Measurements from ENCODE around the gene PARVB.

PARVB gene

DNA sequence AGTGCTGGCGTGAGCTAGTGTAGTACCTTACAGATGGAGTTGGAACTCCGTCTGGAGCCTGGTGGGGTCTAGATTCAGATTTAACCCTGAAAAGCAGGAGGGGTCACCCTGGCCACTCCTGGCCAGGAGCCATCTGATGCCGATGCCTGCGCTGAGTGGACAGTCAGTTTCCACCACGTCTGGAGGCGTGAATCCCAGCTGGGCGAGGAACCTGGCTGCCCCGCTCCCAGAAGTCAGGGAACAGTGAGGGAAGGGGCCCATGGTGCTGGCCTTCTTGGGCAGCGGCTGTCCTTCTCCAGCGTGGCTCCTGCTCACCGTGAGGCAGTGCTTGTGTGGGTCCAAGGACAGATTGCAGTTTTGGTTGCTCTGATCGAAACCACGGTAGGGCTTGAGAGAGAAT is 76.3 kb downstream of the PARVB start:
- peaks cover 2% of the 10 kb centered on the region for H3K79me1 ChIP-seq (ENCODE audit: low read depth, low read length)
- H2BK120ac ChIP-seq (ENCODE audit: low read depth, low read length) = no peak overlapping the region
- no CpG with 5 or more reads among the region's 13 CpGs for WGBS, 2 donors (ENCODE audit: extremely low coverage in 2 of 2, insufficient read length in 2 of 2, insufficient replicate concordance in 1 of 2)

DNA sequence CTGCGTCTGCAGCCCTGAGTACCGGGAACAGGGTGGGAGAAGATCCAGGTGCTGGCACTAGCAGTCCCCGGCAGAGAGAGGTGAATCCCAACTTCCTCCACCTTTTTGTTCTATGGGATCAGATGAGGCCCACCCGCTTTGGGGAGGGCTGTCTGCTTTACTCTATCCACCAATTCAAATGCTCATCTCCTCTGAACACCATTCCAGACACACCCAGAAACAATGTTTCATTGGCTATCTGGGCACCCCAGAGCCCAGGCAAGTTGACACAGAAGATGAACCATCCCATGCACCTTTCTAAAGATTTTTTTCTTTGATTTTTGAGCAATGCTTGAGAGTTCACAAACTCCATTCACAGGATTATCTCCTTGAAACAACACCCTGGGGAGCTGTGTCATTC is 78.0 kb downstream of the PARVB start:
- no peak overlapping the region for H3K4me2 ChIP-seq (ENCODE audit: insufficient read depth, low read length, poor library complexity, severe bottlenecking)
- H3K9me3 ChIP-seq (replicated peaks in 1 of 2; ENCODE audit: control insufficient read depth in 2 of 2, insufficient read depth in 1 of 2, low read depth in 1 of 2, low read length in 2 of 2) = peaks cover 0 to 2% of the 10 kb centered on the region in 2 donors
- H3K36me3 ChIP-seq (replicated peaks in 1 of 2; ENCODE audit: control insufficient read depth in 2 of 2, insufficient read depth in 2 of 2, low read length in 2 of 2) = no peaks in the 10 kb centered on the region
- H3K4ac ChIP-seq (ENCODE audit: low read length) = no peak overlapping the region
- no peak overlapping the region for H2AK5ac ChIP-seq (ENCODE audit: low read depth, low read length)
- DNase-seq (ENCODE audit: low spot score) = no peak
- H3K27me3 ChIP-seq (ENCODE audit: control insufficient read depth in 3 of 3, insufficient read depth in 3 of 3, low read depth in 1 of 3, low read length in 3 of 3) = peaks cover 0 to 4% (median 0%) of the 10 kb centered on the region in 3 experiments
- no peak overlapping the region for H3K18ac ChIP-seq (ENCODE audit: low read length)
- no peak overlapping the region for H3K9ac ChIP-seq (ENCODE audit: low read depth, low read length, poor library complexity)
- H3K4me3 ChIP-seq (ENCODE audit: low read length in 2 of 2) = no peak overlapping the region
- no peak overlapping the region for H2BK12ac ChIP-seq (ENCODE audit: low read length)
- H3K27ac ChIP-seq (replicated peaks; ENCODE audit: low read length) = no peak overlapping the region
- WGBS, 2 donors (ENCODE audit: extremely low coverage in 2 of 2, insufficient read length in 2 of 2, insufficient replicate concordance in 1 of 2) = no CpG with 5 or more reads among the region's 4 CpGs
- no peak overlapping the region for H2BK120ac ChIP-seq (ENCODE audit: low read depth, low read length)
- no peak overlapping the region for H4K8ac ChIP-seq (ENCODE audit: low read depth, low read length)
- no peak overlapping the region for H4K91ac ChIP-seq (ENCODE audit: low read depth, low read length, poor library complexity)
- H3K23ac ChIP-seq (ENCODE audit: low read depth, low read length, poor library complexity) = no peak overlapping the region
- peaks cover 0 to 2% of the 10 kb centered on the region in 2 donors for H3K4me1 ChIP-seq (ENCODE audit: control insufficient read depth in 2 of 2, insufficient read depth in 1 of 2, low read depth in 1 of 2, low read length in 2 of 2)
- no peak overlapping the region for H2BK5ac ChIP-seq (ENCODE audit: low read length)
- H3K14ac ChIP-seq (ENCODE audit: low read length) = no peak overlapping the region
- no peak overlapping the region for H2AFZ ChIP-seq (ENCODE audit: low read length)
- H2BK15ac ChIP-seq (ENCODE audit: low read length) = no peak overlapping the region
- H3K79me1 ChIP-seq (ENCODE audit: low read depth, low read length) = peaks cover 2% of the 10 kb centered on the region

More for the DNA sequence above, 76.3 kb downstream of the PARVB start:
- H2AFZ ChIP-seq (ENCODE audit: low read length) = no peak overlapping the region
- peaks cover 0 to 2% of the 10 kb centered on the region in 2 donors for H3K9me3 ChIP-seq (replicated peaks in 1 of 2; ENCODE audit: control insufficient read depth in 2 of 2, insufficient read depth in 1 of 2, low read depth in 1 of 2, low read length in 2 of 2)
- H3K36me3 ChIP-seq (replicated peaks in 1 of 2; ENCODE audit: control insufficient read depth in 2 of 2, insufficient read depth in 2 of 2, low read length in 2 of 2) = no peaks in the 10 kb centered on the region
- no peak overlapping the region for H2AK5ac ChIP-seq (ENCODE audit: low read depth, low read length)
- H4K8ac ChIP-seq (ENCODE audit: low read depth, low read length) = no peak overlapping the region
- no peak overlapping the region for H3K9ac ChIP-seq (ENCODE audit: low read depth, low read length, poor library complexity)
- DNase-seq (ENCODE audit: low spot score) = no peak
- no peak overlapping the region for H2BK15ac ChIP-seq (ENCODE audit: low read length)
- H3K14ac ChIP-seq (ENCODE audit: low read length) = no peak overlapping the region
- H3K4me1 ChIP-seq (ENCODE audit: control insufficient read depth in 2 of 2, insufficient read depth in 1 of 2, low read depth in 1 of 2, low read length in 2 of 2) = no peaks in the 10 kb centered on the region
- H3K4ac ChIP-seq (ENCODE audit: low read length) = no peak overlapping the region
- H2BK5ac ChIP-seq (ENCODE audit: low read length) = no peak overlapping the region
- H3K27me3 ChIP-seq (ENCODE audit: control insufficient read depth in 3 of 3, insufficient read depth in 3 of 3, low read depth in 1 of 3, low read length in 3 of 3) = peaks cover 0 to 4% (median 0%) of the 10 kb centered on the region in 3 experiments
- H3K4me3 ChIP-seq (ENCODE audit: low read length in 2 of 2) = no peak overlapping the region
- no peak overlapping the region for H3K18ac ChIP-seq (ENCODE audit: low read length)
- no peak overlapping the region for H3K27ac ChIP-seq (replicated peaks; ENCODE audit: low read length)
- H3K4me2 ChIP-seq (ENCODE audit: insufficient read depth, low read length, poor library complexity, severe bottlenecking) = no peak overlapping the region
- H4K91ac ChIP-seq (ENCODE audit: low read depth, low read length, poor library complexity) = no peak overlapping the region
- no peak overlapping the region for H2BK12ac ChIP-seq (ENCODE audit: low read length)
- no peak overlapping the region for H3K23ac ChIP-seq (ENCODE audit: low read depth, low read length, poor library complexity)

DNA sequence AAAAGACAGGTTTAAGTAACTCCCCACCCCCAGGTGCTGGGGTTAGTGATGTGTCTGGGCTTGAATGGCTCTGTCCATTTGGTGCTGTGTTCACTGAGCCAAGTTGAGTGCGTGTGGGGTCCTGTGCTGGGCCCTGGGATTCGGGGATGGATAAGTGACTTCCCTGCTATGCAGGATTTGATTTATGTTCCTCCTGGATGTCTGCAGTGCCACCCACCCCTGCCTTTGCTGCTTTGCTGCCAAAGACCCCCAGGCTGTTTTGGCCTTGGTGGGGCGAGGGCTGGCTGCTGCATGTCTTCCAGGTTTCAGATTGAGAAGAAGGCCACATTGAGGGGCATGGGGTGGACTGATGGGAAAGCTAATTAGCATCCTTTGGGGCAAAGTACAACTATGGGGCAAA is 78.8 kb downstream of the PARVB start:
- no peak overlapping the region for H3K14ac ChIP-seq (ENCODE audit: low read length)
- H3K36me3 ChIP-seq (replicated peaks in 1 of 2; ENCODE audit: control insufficient read depth in 2 of 2, insufficient read depth in 2 of 2, low read length in 2 of 2) = no peaks in the 10 kb centered on the region
- no peak overlapping the region for H2BK15ac ChIP-seq (ENCODE audit: low read length)
- WGBS, 2 donors (ENCODE audit: extremely low coverage in 2 of 2, insufficient read length in 2 of 2, insufficient replicate concordance in 1 of 2) = no CpG with 5 or more reads among the region's 3 CpGs
- H2BK12ac ChIP-seq (ENCODE audit: low read length) = no peak overlapping the region
- peaks cover 0 to 6% of the 10 kb centered on the region in 2 donors for H3K4me1 ChIP-seq (ENCODE audit: control insufficient read depth in 2 of 2, insufficient read depth in 1 of 2, low read depth in 1 of 2, low read length in 2 of 2)
- H3K4me2 ChIP-seq (ENCODE audit: insufficient read depth, low read length, poor library complexity, severe bottlenecking) = no peak overlapping the region
- no peak overlapping the region for H2BK120ac ChIP-seq (ENCODE audit: low read depth, low read length)
- no peak overlapping the region for H4K91ac ChIP-seq (ENCODE audit: low read depth, low read length, poor library complexity)
- no peak overlapping the region for H3K23ac ChIP-seq (ENCODE audit: low read depth, low read length, poor library complexity)
- H2BK5ac ChIP-seq (ENCODE audit: low read length) = no peak overlapping the region
- H3K27me3 ChIP-seq (ENCODE audit: control insufficient read depth in 3 of 3, insufficient read depth in 3 of 3, low read depth in 1 of 3, low read length in 3 of 3) = peaks cover 0 to 4% (median 0%) of the 10 kb centered on the region in 3 experiments
- no peak for DNase-seq (ENCODE audit: low spot score)
- H2AFZ ChIP-seq (ENCODE audit: low read length) = no peak overlapping the region
- H3K79me1 ChIP-seq (ENCODE audit: low read depth, low read length) = no peaks in the 10 kb centered on the region
- no peak overlapping the region for H3K27ac ChIP-seq (replicated peaks; ENCODE audit: low read length)
- no peak overlapping the region for H3K9ac ChIP-seq (ENCODE audit: low read depth, low read length, poor library complexity)
- H3K9me3 ChIP-seq (replicated peaks in 1 of 2; ENCODE audit: control insufficient read depth in 2 of 2, insufficient read depth in 1 of 2, low read depth in 1 of 2, low read length in 2 of 2) = peaks cover 0 to 2% of the 10 kb centered on the region in 2 donors
- H4K8ac ChIP-seq (ENCODE audit: low read depth, low read length) = no peak overlapping the region
- H2AK5ac ChIP-seq (ENCODE audit: low read depth, low read length) = no peak overlapping the region
- no peak overlapping the region for H3K18ac ChIP-seq (ENCODE audit: low read length)
- H3K4me3 ChIP-seq (ENCODE audit: low read length in 2 of 2) = no peak overlapping the region
- no peak overlapping the region for H3K4ac ChIP-seq (ENCODE audit: low read length)

DNA sequence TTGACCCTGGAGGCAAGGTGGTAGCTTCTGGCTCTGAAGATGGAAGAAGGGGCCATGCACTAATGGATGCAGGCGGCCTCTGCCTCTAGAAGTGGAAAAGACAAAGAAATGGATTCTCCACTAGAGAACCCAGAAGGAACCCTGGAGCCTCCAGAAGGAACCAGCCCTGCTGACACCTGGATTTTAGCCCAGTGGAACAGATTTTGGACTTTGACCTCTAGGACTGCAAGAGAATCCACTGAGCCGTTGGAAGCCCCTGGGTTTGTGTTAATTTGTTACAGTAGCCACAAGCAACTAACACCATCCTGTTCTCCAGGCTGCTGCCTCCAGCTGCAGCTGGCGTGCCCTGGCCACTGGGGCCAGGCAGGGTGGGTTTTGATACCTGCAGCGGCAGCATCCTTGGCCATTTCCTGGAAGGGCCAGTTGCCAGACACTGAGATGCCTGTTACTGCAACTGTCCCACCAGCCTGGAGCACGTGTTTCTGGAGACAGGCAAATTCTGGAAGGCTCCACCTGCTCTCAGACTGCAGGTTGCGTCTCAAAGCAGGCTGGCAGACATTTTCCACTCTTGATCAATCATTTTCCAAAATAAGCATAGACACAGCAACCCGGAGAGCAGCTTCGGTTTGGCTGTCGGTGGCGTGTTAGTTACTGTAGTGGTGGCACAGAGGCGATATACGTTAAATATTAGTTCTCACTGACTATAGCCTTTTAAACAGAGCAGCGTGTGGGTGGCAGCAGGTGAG is 79.8 kb downstream of the PARVB start:
- no peak overlapping the region for H2BK15ac ChIP-seq (ENCODE audit: low read length)
- H3K4me2 ChIP-seq (ENCODE audit: insufficient read depth, low read length, poor library complexity, severe bottlenecking) = no peak overlapping the region
- no peak overlapping the region for H2BK12ac ChIP-seq (ENCODE audit: low read length)
- no peak overlapping the region for H4K91ac ChIP-seq (ENCODE audit: low read depth, low read length, poor library complexity)
- no peak overlapping the region for H3K4me3 ChIP-seq (ENCODE audit: low read length in 2 of 2)
- no peak overlapping the region for H3K23ac ChIP-seq (ENCODE audit: low read depth, low read length, poor library complexity)
- no peak overlapping the region for H3K18ac ChIP-seq (ENCODE audit: low read length)
- no peaks in the 10 kb centered on the region for H3K36me3 ChIP-seq (replicated peaks in 1 of 2; ENCODE audit: control insufficient read depth in 2 of 2, insufficient read depth in 2 of 2, low read length in 2 of 2)
- no peak overlapping the region for H3K27ac ChIP-seq (replicated peaks; ENCODE audit: low read length)
- no peak overlapping the region for H3K9ac ChIP-seq (ENCODE audit: low read depth, low read length, poor library complexity)
- DNase-seq (ENCODE audit: low spot score) = no peak
- no peak overlapping the region for H2AFZ ChIP-seq (ENCODE audit: low read length)
- H2BK5ac ChIP-seq (ENCODE audit: low read length) = no peak overlapping the region
- no CpG with 5 or more reads among the region's 13 CpGs for WGBS, 2 donors (ENCODE audit: extremely low coverage in 2 of 2, insufficient read length in 2 of 2, insufficient replicate concordance in 1 of 2)
- H3K27me3 ChIP-seq (ENCODE audit: control insufficient read depth in 3 of 3, insufficient read depth in 3 of 3, low read depth in 1 of 3, low read length in 3 of 3) = peaks cover 0 to 4% (median 0%) of the 10 kb centered on the region in 3 experiments
- no peak overlapping the region for H2BK120ac ChIP-seq (ENCODE audit: low read depth, low read length)
- H3K14ac ChIP-seq (ENCODE audit: low read length) = no peak overlapping the region
- no peak overlapping the region for H3K4ac ChIP-seq (ENCODE audit: low read length)
- peaks cover 0 to 2% of the 10 kb centered on the region in 2 donors for H3K9me3 ChIP-seq (replicated peaks in 1 of 2; ENCODE audit: control insufficient read depth in 2 of 2, insufficient read depth in 1 of 2, low read depth in 1 of 2, low read length in 2 of 2)
- no peak overlapping the region for H2AK5ac ChIP-seq (ENCODE audit: low read depth, low read length)
- no peaks in the 10 kb centered on the region for H3K79me1 ChIP-seq (ENCODE audit: low read depth, low read length)
- no peak overlapping the region for H4K8ac ChIP-seq (ENCODE audit: low read depth, low read length)
- peaks cover 3 to 9% of the 10 kb centered on the region in 2 donors for H3K4me1 ChIP-seq (ENCODE audit: control insufficient read depth in 2 of 2, insufficient read depth in 1 of 2, low read depth in 1 of 2, low read length in 2 of 2)

All from neuronal stem cell (in vitro differentiated cells).